GM19467 (cell line): ENCODE data around the gene PEDS1.
"Not testable (repeated sequence)": the region's sequence is repeated elsewhere in the genome, so short reads cannot be mapped to it uniquely, and the experiment has no call there.

Source experiments
- ATAC-seq: cut with Tn5 transposase; IDR thresholded peaks from one replicate; pipeline ENCODE4 v1.9.1; 2021; ENCODE audit warnings: mild to moderate bottlenecking, moderate library complexity; ENCODE audit not compliant: unreplicated experiment

PEDS1 gene

GRCh38 chr20:50115041-50115512, 38.4 kb downstream of the PEDS1 start:
- no peak for ATAC-seq

GRCh38 chr20:50113420-50114224, 39.9 kb downstream of the PEDS1 start:
- ATAC-seq = no peak

GRCh38 chr20:50112512-50113419, 40.8 kb downstream of the PEDS1 start, which contains the start of gene UBE2V1:
Gene UBE2V1 (minus strand): TSS chr20:50113150. CDS start chr20:50113128, 22 bp downstream.
- ATAC-seq = peak; percentile 40

GRCh38 chr20:50111829-50112495, 41.6 kb downstream of the PEDS1 start:
- no peak for ATAC-seq

- ATAC-seq = no peak
Measured at GRCh38 chr20:50111120-50111828, 42.2 kb downstream of the PEDS1 start.

GRCh38 chr20:50110141-50111047, 43.1 kb downstream of the PEDS1 start:
- no peak for ATAC-seq

GRCh38 chr20:50108556-50109235, 44.8 kb downstream of the PEDS1 start:
- no peak for ATAC-seq

- ATAC-seq = no peak
Measured at GRCh38 chr20:50107796-50108331, 45.7 kb downstream of the PEDS1 start.

- no peak for ATAC-seq
Measured at GRCh38 chr20:50107086-50107660, 46.4 kb downstream of the PEDS1 start.

- ATAC-seq = not testable (repeated sequence)
Measured at GRCh38 chr20:50106669-50107068, 46.9 kb downstream of the PEDS1 start.
